ENCODE measurements around the gene MTIF2.

DNA sequence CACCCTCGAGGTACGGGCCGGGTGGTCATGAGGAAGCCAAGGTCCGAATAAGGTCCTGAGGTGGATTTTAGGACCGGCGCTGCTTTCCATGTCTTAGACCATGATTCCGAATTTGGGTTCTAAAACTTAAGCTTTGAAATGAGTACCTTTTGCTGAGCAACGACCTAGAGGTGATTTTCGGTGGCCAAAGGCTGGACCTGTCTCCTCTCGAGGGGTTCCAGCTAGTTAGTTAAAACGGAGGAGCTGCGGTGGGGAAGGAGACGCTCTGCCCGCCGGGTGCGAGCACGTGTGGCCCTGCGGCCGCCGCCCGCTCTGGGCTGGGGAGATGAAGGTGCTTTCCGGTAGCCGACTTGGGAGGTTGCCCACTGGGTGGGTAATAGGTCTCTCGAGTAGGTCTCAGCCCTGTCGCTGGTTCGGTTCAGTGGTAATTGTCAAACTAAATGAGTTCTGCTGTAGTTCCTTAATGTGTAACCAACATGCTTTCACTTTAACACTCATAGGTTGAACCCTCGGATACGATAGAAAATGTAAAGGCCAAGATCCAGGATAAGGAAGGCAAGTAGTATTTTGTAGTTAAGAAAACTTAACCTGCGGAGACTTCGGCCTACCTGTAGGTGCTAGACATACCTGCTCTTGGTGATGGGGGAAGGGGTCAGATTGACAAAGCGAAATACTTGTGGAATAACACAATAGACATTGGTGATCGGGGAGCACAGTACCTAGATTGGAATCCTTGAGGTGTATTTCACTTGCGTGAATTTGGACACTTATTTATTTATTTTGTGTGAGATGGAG, 36.0 kb downstream of the MTIF2 start:
- TF ChIP-seq POLR2A (IDR thresholded peaks at IDR 0.05) (no peak), CTCF (IDR thresholded peaks at IDR 0.05) (no peak)

All from stomach (tissue), 4 donors.